ENCODE results near the gene VANGL1.

The VANGL1 gene

DNA sequence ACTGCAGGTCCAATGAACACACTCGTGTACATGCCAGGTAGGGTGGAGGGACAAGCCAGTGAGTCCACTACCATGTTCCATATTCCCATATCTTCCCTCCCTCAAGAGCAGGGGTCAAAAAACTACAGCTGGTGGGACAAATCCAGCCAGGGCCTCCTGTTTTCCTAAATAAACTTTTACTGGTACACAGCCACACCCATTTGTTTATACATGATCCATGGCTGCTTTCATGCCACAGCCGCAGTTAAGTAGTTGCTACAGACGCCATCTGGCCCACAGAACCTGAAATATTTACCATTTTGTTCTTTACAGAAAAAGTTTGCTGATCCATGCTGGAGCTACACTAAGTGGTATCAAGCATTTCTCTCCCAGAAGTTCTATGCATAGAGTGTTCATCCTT, 84.4 kb downstream of the VANGL1 start:
- H3F3A ChIP-seq (ENCODE audit: insufficient read depth, low read length): no peaks in the 10 kb centered on the region
- no peaks in the 10 kb centered on the region for H3K9me3 ChIP-seq (ENCODE audit: low read length)
- no peaks in the 10 kb centered on the region for H3K9me2 ChIP-seq (ENCODE audit: low read depth, low read length)
- no peak overlapping the region for H3K27ac ChIP-seq (ENCODE audit: low read depth, low read length, poor library complexity, severe bottlenecking)
- H3K79me2 ChIP-seq (ENCODE audit: insufficient read depth, low read length): no peaks in the 10 kb centered on the region
- H3K4me1 ChIP-seq (ENCODE audit: insufficient read depth, low read length, severe bottlenecking): no peaks in the 10 kb centered on the region
- H3K9ac ChIP-seq (ENCODE audit: low read length): no peak overlapping the region
- no peak overlapping the region for H2AFZ ChIP-seq (ENCODE audit: low read length)
- H4K20me1 ChIP-seq (ENCODE audit: insufficient read depth, low read length): no peaks in the 10 kb centered on the region
- no peak overlapping the region for H3K4me3 ChIP-seq (ENCODE audit: low read depth, low read length, poor library complexity, severe bottlenecking)
- H3K27me3 ChIP-seq (ENCODE audit: insufficient read depth, low read length): no peaks in the 10 kb centered on the region
- H3K4me2 ChIP-seq (ENCODE audit: low read length): no peak overlapping the region
- TF ChIP-seq CTCF (IDR thresholded peaks at IDR 0.05; ENCODE audit: low read length) (no peak), EZH2 (IDR thresholded peaks at IDR 0.05; ENCODE audit: borderline replicate concordance, low read length) (no peak)
- no peaks in the 10 kb centered on the region for H3K36me3 ChIP-seq (ENCODE audit: insufficient read depth, low read length)

DNA sequence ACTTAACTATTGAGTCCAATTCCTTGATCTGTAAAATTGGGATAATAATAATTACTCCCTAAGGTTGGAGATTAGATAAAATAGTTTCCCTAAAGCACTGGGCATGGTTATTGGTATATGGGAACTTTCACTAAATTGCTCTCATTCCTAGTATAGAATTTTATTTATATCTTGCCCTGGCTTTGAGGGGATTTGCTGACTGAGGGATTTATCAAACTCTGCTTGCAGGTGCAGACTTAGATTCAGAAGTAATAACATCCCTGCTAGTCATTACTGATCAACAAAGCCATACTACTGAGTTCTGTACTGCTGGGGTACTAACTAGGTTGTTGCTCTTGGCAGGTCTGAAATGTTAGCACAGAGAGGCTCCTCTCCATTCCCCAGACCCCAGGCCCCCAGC, 84.8 kb downstream of the VANGL1 start:
- TF ChIP-seq CTCF (IDR thresholded peaks at IDR 0.05; ENCODE audit: low read length) (no peak), EZH2 (IDR thresholded peaks at IDR 0.05; ENCODE audit: borderline replicate concordance, low read length) (no peak)
- no peaks in the 10 kb centered on the region for H3F3A ChIP-seq (ENCODE audit: insufficient read depth, low read length)
- no peaks in the 10 kb centered on the region for H3K9me2 ChIP-seq (ENCODE audit: low read depth, low read length)
- no peaks in the 10 kb centered on the region for H3K4me1 ChIP-seq (ENCODE audit: insufficient read depth, low read length, severe bottlenecking)
- no peaks in the 10 kb centered on the region for H4K20me1 ChIP-seq (ENCODE audit: insufficient read depth, low read length)
- no peaks in the 10 kb centered on the region for H3K36me3 ChIP-seq (ENCODE audit: insufficient read depth, low read length)
- no peaks in the 10 kb centered on the region for H3K27me3 ChIP-seq (ENCODE audit: insufficient read depth, low read length)
- H3K9ac ChIP-seq (ENCODE audit: low read length): no peak overlapping the region
- H2AFZ ChIP-seq (ENCODE audit: low read length): no peak overlapping the region
- no peak overlapping the region for H3K4me3 ChIP-seq (ENCODE audit: low read depth, low read length, poor library complexity, severe bottlenecking)
- no peaks in the 10 kb centered on the region for H3K9me3 ChIP-seq (ENCODE audit: low read length)
- no peak overlapping the region for H3K27ac ChIP-seq (ENCODE audit: low read depth, low read length, poor library complexity, severe bottlenecking)
- no peak overlapping the region for H3K4me2 ChIP-seq (ENCODE audit: low read length)
- no peaks in the 10 kb centered on the region for H3K79me2 ChIP-seq (ENCODE audit: insufficient read depth, low read length)

- TF ChIP-seq CTCF (IDR thresholded peaks at IDR 0.05; ENCODE audit: low read length) (no peak), EZH2 (IDR thresholded peaks at IDR 0.05; ENCODE audit: borderline replicate concordance, low read length) (no peak)
- Histone ChIP-seq H4K20me1 (ENCODE audit: insufficient read depth, low read length) (no peaks in the 10 kb centered on the region), H3K27ac (ENCODE audit: low read depth, low read length, poor library complexity, severe bottlenecking) (no peak overlapping the region), H3K36me3 (ENCODE audit: insufficient read depth, low read length) (no peaks in the 10 kb centered on the region), H3K4me1 (ENCODE audit: insufficient read depth, low read length, severe bottlenecking) (no peaks in the 10 kb centered on the region), H2AFZ (ENCODE audit: low read length) (no peak overlapping the region), H3K9me3 (ENCODE audit: low read length) (no peaks in the 10 kb centered on the region), H3K4me3 (ENCODE audit: low read depth, low read length, poor library complexity, severe bottlenecking) (no peak overlapping the region), H3F3A (ENCODE audit: insufficient read depth, low read length) (no peaks in the 10 kb centered on the region), H3K9me2 (ENCODE audit: low read depth, low read length) (no peaks in the 10 kb centered on the region), H3K27me3 (ENCODE audit: insufficient read depth, low read length) (no peaks in the 10 kb centered on the region), H3K4me2 (ENCODE audit: low read length) (no peak overlapping the region), H3K9ac (ENCODE audit: low read length) (no peak overlapping the region), H3K79me2 (ENCODE audit: insufficient read depth, low read length) (no peaks in the 10 kb centered on the region)
These were observed 86.0 kb downstream of the VANGL1 start for GRCh38 chr1:115727706-115728249.
